Gastroesophageal sphincter (tissue), 4 donors: ENCODE measurements around the gene SYT7. TPM values are rescaled to one million over a fixed set of nuclear protein-coding genes. Genes with fewer than 3 reads are reported as not detected.

Source experiments
- ATAC-seq: fragments of 150-250 bp; one replicate; pipeline ENCODE4 v1.9.1; 2016; ENCODE audit warnings: mild to moderate bottlenecking, moderate library complexity
- H3K27ac ChIP-seq, 4 donors: fragments of 200-600 bp; sonication (generic) in 3 of 4; 1 replicate in 3 of 4; 2 replicates in 1 of 4; pipeline ENCODE4 v1.5.1; 2016 to 2019
- H3K27me3 ChIP-seq: fragments of 200-600 bp; sonication (generic); one replicate; pipeline ENCODE4 v1.5.1; 2019
- H3K36me3 ChIP-seq, 2 donors: fragments of 200-600 bp; sonication (generic); one replicate each; pipeline ENCODE4 v1.5.1; 2019; ENCODE audit warnings: control low read depth in 1 of 2
- H3K4me1 ChIP-seq, 3 donors: fragments of 200-600 bp; sonication (generic); 1 replicate in 2 of 3; 2 replicates in 1 of 3; pipeline ENCODE4 v1.5.1; 2016 to 2019; ENCODE audit warnings: control low read depth in 2 of 3
- H3K4me3 ChIP-seq, 2 donors: fragments of 200-600 bp; sonication (generic); one replicate each; pipeline ENCODE4 v1.5.1; 2019; ENCODE audit warnings: mild to moderate bottlenecking in 1 of 2, moderate library complexity in 1 of 2
- H3K9me3 ChIP-seq, 3 donors: fragments of 200-600 bp; sonication (generic); one replicate each; pipeline ENCODE4 v1.5.1; 2017 to 2019; ENCODE audit warnings: control low read depth in 2 of 3
- EP300 ChIP-seq: sonication (generic); formaldehyde crosslinking; IDR thresholded peaks from one replicate; pipeline ENCODE4 v1.6.1; 2017; ENCODE audit warnings: antibody characterized with exemption, mild to moderate bottlenecking
- POLR2A ChIP-seq, 2 donors: fragments of 450-650 bp; IDR thresholded peaks; one replicate each; pipeline ENCODE4 v1.6.1; 2017; ENCODE audit warnings: antibody characterized with exemption in 2 of 2, mild to moderate bottlenecking in 2 of 2, moderate library complexity in 1 of 2
- POLR2AphosphoS5 ChIP-seq: sonication (generic); formaldehyde crosslinking; IDR thresholded peaks from one replicate; pipeline ENCODE4 v1.6.1; 2017; ENCODE audit warnings: antibody characterized with exemption
- WGBS, 2 donors: methylation state at CpG; one replicate each; pipeline ENCODE4 v1.1.5; 2018; ENCODE audit warnings: low coverage in 1 of 2; 5-methylcytosine and 5-hydroxymethylcytosine counted together
- total RNA-seq, 4 donors: library from RNA; depleted of rRNA; stranded (reverse); fragments of >200 nt; gene quantifications; one replicate each; pipeline ENCODE4 v1.1.0, GENCODE V29; 2016
- TF ChIP-seq, protein P1 (sequence below), 4 experiments: fragments of 200-600 bp in 2 of 4; fragments of 450-650 bp in 2 of 4; sonication (generic) in 1 of 4; IDR thresholded peaks; one replicate each; pipeline ENCODE4 v1.5.1; 2017 to 2019; ENCODE audit warnings: antibody characterized with exemption in 4 of 4, mild to moderate bottlenecking in 2 of 4, moderate library complexity in 2 of 4

Gene SYT7
- total RNA-seq, 4 donors from 2014 or later: 1.8 to 3.7 (median 3.1) TPM

DNA sequence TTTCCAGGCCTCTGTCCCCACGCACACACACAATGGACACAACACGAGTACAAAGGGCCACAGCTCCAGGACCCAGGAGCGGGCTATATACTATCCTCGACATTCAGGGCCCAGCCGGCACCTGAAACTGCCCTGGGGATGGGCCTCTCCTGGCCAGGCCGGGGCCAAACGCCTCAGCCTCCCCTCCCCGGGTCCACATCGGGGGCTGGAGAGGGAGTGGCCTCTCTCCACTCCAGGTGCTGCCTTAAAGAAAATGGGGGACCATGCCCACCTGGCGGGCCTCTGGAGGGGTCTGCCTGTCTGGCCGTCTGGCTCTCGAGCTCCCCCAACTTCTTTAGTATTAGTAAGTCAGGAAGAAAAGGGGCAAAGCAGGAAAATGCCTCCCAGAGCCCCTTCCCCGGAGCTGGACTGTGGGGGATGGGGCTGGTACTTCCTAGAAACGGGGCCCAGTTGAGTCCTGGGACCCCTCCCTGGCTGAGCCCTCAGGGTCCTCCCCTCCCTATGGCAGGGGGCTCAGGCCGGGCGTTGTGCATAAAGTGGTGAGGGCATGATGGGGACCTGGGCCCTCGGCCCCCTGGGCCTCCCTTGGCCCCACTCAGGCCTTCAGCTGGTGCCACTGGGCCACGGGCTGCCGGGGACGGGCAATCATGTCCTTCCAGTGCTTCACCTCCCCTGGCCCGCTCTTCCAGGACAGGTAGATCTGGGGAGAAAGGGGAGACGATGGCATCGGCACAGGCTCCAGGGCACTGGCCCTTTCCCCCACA is 62.7 kb downstream of the SYT7 start:
- Histone ChIP-seq H3K36me3 (no peaks in the 10 kb centered on the region), H3K9me3 (no peaks in the 10 kb centered on the region), H3K4me3 (no peak overlapping the region), H3K27me3 (peaks cover 47% of the 10 kb centered on the region), H3K4me1 (peaks cover 0 to 14% (median 8%) of the 10 kb centered on the region in 3 donors), H3K27ac (no peak overlapping the region)
- 90% methylated on average over 4 of the region's 23 CpGs; no CpG with 5 or more reads in 1 of the 2 donors for WGBS, 2 donors
- ATAC-seq: no peak
- no peak for TF ChIP-seq EP300
- TF ChIP-seq POLR2A (IDR thresholded peaks at IDR 0.05): no peak
- TF ChIP-seq POLR2AphosphoS5: no peak
- TF ChIP-seq, protein P1, sequence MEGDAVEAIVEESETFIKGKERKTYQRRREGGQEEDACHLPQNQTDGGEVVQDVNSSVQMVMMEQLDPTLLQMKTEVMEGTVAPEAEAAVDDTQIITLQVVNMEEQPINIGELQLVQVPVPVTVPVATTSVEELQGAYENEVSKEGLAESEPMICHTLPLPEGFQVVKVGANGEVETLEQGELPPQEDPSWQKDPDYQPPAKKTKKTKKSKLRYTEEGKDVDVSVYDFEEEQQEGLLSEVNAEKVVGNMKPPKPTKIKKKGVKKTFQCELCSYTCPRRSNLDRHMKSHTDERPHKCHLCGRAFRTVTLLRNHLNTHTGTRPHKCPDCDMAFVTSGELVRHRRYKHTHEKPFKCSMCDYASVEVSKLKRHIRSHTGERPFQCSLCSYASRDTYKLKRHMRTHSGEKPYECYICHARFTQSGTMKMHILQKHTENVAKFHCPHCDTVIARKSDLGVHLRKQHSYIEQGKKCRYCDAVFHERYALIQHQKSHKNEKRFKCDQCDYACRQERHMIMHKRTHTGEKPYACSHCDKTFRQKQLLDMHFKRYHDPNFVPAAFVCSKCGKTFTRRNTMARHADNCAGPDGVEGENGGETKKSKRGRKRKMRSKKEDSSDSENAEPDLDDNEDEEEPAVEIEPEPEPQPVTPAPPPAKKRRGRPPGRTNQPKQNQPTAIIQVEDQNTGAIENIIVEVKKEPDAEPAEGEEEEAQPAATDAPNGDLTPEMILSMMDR (IDR thresholded peaks at IDR 0.05): no peak

DNA sequence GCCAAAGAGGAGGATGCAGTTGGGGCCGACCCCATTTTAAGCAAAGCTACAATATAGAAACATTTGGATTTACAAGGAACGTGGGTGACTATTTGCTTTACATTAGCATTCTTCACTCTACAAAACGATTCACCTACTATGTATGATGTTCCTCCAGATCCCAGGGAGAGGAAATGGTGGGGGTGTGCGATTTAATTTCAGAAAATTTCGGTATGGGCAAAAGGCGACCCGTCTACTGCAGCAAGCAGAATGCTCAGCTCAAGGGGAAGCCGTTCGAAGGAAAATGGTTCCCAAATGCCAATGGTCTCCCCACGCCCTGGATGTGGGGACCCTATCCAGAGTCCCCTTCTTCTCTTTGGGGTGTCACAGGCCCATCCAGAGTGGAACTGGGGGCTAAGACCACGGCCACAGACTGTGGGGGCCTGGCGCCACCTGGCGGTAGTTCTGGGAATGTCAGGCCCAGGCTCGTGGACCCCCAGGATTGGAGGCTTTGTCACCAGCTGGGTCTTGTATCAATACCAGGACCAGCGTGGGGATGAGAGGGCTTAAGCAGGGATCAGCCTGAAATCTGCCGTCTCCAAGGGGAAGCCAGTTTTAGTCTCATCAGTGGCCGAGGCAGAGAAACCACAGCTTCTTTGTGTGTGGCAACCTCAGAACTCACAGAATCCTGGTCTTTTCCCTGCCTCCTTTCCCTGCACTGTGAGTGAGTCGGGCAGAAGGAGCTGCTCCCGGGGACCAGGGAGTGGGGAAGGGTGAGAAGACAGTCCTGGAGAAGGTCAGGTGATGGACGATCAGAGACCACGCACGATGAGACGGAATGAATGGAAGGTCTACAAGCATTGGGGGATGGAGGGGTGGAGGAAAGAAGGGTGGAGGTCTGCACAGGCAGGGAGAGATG is 64.0 kb downstream of the SYT7 start:
- Histone ChIP-seq H3K27me3 (peaks cover 58% of the 10 kb centered on the region), H3K4me1 (peaks cover 0 to 14% (median 8%) of the 10 kb centered on the region in 3 donors), H3K27ac (no peak overlapping the region), H3K4me3 (peak overlapping the region in 1 of 2 donors; percentile 10), H3K36me3 (no peaks in the 10 kb centered on the region), H3K9me3 (no peaks in the 10 kb centered on the region)
- TF ChIP-seq, protein P1 (IDR thresholded peaks at IDR 0.05): peak in 3 of 4 experiments; percentile 94 to 100 (median 95)
- TF ChIP-seq EP300: no peak
- peak; percentile 31 for ATAC-seq
- WGBS, 2 donors: 17 to 19% methylated on average over 6 to 9 of the region's 23 CpGs

DNA sequence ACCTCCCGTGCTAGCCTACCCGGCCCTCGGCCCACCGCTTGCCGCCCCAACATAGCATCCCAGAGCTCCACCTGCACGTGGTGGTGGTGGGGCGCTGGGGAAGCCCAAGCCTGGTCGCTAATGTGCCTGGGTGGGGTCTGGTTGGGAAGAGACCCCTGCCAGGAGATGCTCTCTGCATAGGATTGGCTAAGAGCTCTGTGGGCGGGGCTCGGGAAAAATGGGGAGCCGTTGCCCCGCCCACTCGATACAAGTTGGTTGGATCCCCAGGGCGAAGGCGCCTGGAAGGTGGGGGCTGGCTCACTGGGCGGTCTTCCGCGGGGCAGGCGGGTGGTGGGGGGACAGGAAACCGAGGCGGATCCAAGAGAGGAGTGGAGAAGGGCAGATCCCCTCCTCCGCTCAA is 64.7 kb downstream of the SYT7 start:
- Histone ChIP-seq H3K4me3 (peak overlapping the region in 1 of 2 donors; percentile 10), H3K27ac (no peak overlapping the region), H3K4me1 (peaks cover 0 to 14% (median 8%) of the 10 kb centered on the region in 3 donors), H3K9me3 (no peaks in the 10 kb centered on the region), H3K36me3 (no peaks in the 10 kb centered on the region), H3K27me3 (peaks cover 66% of the 10 kb centered on the region)
- TF ChIP-seq, protein P1 (IDR thresholded peaks at IDR 0.05): no peak
- TF ChIP-seq POLR2AphosphoS5: no peak
- no peak for TF ChIP-seq POLR2A (IDR thresholded peaks at IDR 0.05)
- 7% methylated on average over 3 of the region's 22 CpGs; no CpG with 5 or more reads in 1 of the 2 donors for WGBS, 2 donors
- ATAC-seq: no peak

DNA sequence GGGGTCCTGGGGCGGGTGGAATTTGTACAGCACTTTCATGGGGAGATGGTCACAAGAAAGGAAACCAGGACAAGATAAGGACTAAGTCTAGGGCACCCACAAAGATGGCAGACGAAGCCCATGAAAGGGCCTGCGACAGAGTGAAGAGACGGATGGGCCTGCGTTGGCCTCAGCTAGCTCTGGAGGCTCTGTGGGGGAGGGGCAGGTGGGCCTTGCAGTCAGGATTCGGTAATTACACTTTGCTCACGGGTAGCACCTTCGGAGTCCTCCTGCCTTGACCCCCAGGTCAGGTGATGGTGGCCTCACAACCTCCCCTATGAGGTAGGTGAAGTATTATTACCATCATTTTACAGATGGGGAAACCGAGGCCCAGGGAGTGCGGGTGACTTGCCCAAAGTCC is 65.2 kb downstream of the SYT7 start:
- peaks cover 71% of the 10 kb centered on the region for H3K27me3 ChIP-seq
- no peak for TF ChIP-seq POLR2AphosphoS5
- TF ChIP-seq, protein P1 (IDR thresholded peaks at IDR 0.05): no peak
- no peak for TF ChIP-seq EP300
- TF ChIP-seq POLR2A (IDR thresholded peaks at IDR 0.05): no peak
- WGBS, 2 donors: 70 to 79% methylated on average over 2 to 6 of the region's 10 CpGs
- ATAC-seq: no peak
- peaks cover 0 to 14% (median 8%) of the 10 kb centered on the region in 3 donors for H3K4me1 ChIP-seq
- H3K4me3 ChIP-seq: no peak overlapping the region
- no peak overlapping the region for H3K27ac ChIP-seq
- no peaks in the 10 kb centered on the region for H3K36me3 ChIP-seq
- no peaks in the 10 kb centered on the region for H3K9me3 ChIP-seq
